Liver (tissue), 9 donors: ENCODE measurements around the gene CABCOCO1. TPM values are rescaled to one million over a fixed set of nuclear protein-coding genes. Genes with fewer than 3 reads are reported as not detected.

Experiments
- DNase-seq: peaks from one replicate; pipeline ENCODE4 v3.0.0-alpha.2; 2017; ENCODE audit warnings: low spot score
- H3K27ac ChIP-seq, 2 donors: one replicate each; pipeline ENCODE4 v1.7.0; 2013; ENCODE audit warnings: inconsistent platforms in 2 of 2, low read length in 2 of 2, control low read depth in 1 of 2, low read depth in 1 of 2, mild to moderate bottlenecking in 1 of 2
- H3K27me3 ChIP-seq, 4 donors: one replicate each; pipeline versions ENCODE4 v1.6.1 to v1.7.0; 2013; ENCODE audit warnings: low read length in 3 of 4, inconsistent platforms in 1 of 4, mild to moderate bottlenecking in 1 of 4, moderate library complexity in 1 of 4; ENCODE audit not compliant: control insufficient read depth in 4 of 4, insufficient read depth in 4 of 4
- H3K36me3 ChIP-seq, 4 donors: one replicate each; pipeline versions ENCODE4 v1.6.1 to v1.7.0; 2013; ENCODE audit warnings: low read length in 3 of 4, mild to moderate bottlenecking in 3 of 4, low read depth in 1 of 4, moderate library complexity in 1 of 4; ENCODE audit not compliant: control insufficient read depth in 4 of 4, insufficient read depth in 3 of 4
- H3K4me1 ChIP-seq, 4 donors: one replicate each; pipeline versions ENCODE4 v1.6.1 to v1.7.0; 2013; ENCODE audit warnings: low read length in 3 of 4, mild to moderate bottlenecking in 3 of 4, moderate library complexity in 1 of 4; ENCODE audit not compliant: control insufficient read depth in 4 of 4, insufficient read depth in 4 of 4
- H3K4me3 ChIP-seq, 3 donors: one replicate each; pipeline versions ENCODE4 v1.6.1 to v1.7.0; 2013; ENCODE audit warnings: low read length in 3 of 3, control low read depth in 1 of 3, low read depth in 1 of 3, mild to moderate bottlenecking in 1 of 3
- H3K9ac ChIP-seq, 2 donors: one replicate each; pipeline ENCODE4 v1.7.0; 2013; ENCODE audit warnings: low read length in 2 of 2, mild to moderate bottlenecking in 2 of 2, moderate library complexity in 2 of 2, control low read depth in 1 of 2, low read depth in 1 of 2
- H3K9me3 ChIP-seq, 4 donors: one replicate each; pipeline versions ENCODE4 v1.6.1 to v1.7.0; 2013; ENCODE audit warnings: low read length in 3 of 4; ENCODE audit not compliant: control insufficient read depth in 4 of 4
- ATF3 ChIP-seq: IDR thresholded peaks from 2 replicates; pipeline ENCODE4 v1.6.1; 2016; ENCODE audit warnings: antibody characterized with exemption
- EGR1 ChIP-seq, 2 donors: IDR thresholded peaks; 2 replicates each; pipeline ENCODE4 v1.6.1; 2016 to 2018; ENCODE audit warnings: antibody characterized with exemption in 2 of 2, low read depth in 2 of 2
- FOXA1 ChIP-seq: IDR thresholded peaks from 2 replicates; pipeline ENCODE4 v1.6.1; 2016; ENCODE audit warnings: antibody characterized with exemption
- FOXA2 ChIP-seq: IDR thresholded peaks from 2 replicates; pipeline ENCODE4 v1.6.1; 2016; ENCODE audit warnings: antibody characterized with exemption
- GABPA ChIP-seq, 2 donors: IDR thresholded peaks in 1 of 2; conservative IDR thresholded peaks in 1 of 2; 2 replicates each; pipeline ENCODE4 v1.6.1; 2016; ENCODE audit warnings: antibody characterized with exemption in 2 of 2, mild to moderate bottlenecking in 1 of 2, moderate library complexity in 1 of 2
- HNF4G ChIP-seq: IDR thresholded peaks from 2 replicates; pipeline ENCODE4 v1.6.1; 2016; ENCODE audit warnings: antibody characterized with exemption
- JUND ChIP-seq, 2 donors: IDR thresholded peaks; 2 replicates each; pipeline ENCODE4 v1.6.1; 2016; ENCODE audit warnings: antibody characterized with exemption in 2 of 2
- NR2F2 ChIP-seq: IDR thresholded peaks from 2 replicates; pipeline ENCODE4 v1.6.1; 2016; ENCODE audit warnings: antibody characterized with exemption
- RAD21 ChIP-seq, 2 donors: IDR thresholded peaks; 2 replicates each; pipeline ENCODE4 v1.6.1; 2016; ENCODE audit warnings: antibody characterized with exemption in 2 of 2, mild to moderate bottlenecking in 2 of 2
- REST ChIP-seq: IDR thresholded peaks from 2 replicates; pipeline ENCODE4 v1.6.1; 2016; ENCODE audit warnings: antibody characterized with exemption, mild to moderate bottlenecking
- RXRA ChIP-seq, 2 donors: IDR thresholded peaks; 2 replicates each; pipeline ENCODE4 v1.6.1; 2017 to 2018; ENCODE audit warnings: antibody characterized with exemption in 2 of 2, mild to moderate bottlenecking in 1 of 2
- SP1 ChIP-seq: IDR thresholded peaks from 2 replicates; pipeline ENCODE4 v1.6.1; 2018; ENCODE audit warnings: antibody characterized with exemption, mild to moderate bottlenecking
- YY1 ChIP-seq: IDR thresholded peaks from 2 replicates; pipeline ENCODE4 v1.6.1; 2016; ENCODE audit warnings: antibody characterized with exemption, mild to moderate bottlenecking
- ZBTB33 ChIP-seq: IDR thresholded peaks from 2 replicates; pipeline ENCODE4 v1.6.1; 2016; ENCODE audit warnings: antibody characterized with exemption
- WGBS: extraction: QIAGEN DNeasy Blood & Tissue Kit; methylation state at CpG from one replicate; pipeline ENCODE4 v1.1.7; 2013; 5-methylcytosine and 5-hydroxymethylcytosine counted together
- polyA plus RNA-seq, 2 donors: library from polyadenylated mRNA; stranded (reverse) in 1 of 2; unstranded in 1 of 2; fragments of 200-250 nt in 1 of 2; fragments of >200 nt in 1 of 2; fragmentation: Nextera tagmentation in 1 of 2; extraction: Ambion mirVana in 1 of 2; gene quantifications; one replicate each; pipeline versions ENCODE4 v1.2.1 to v1.2.3, GENCODE V29; 2013 to 2015
- total RNA-seq, 2 donors: library from RNA; depleted of rRNA; stranded (reverse); fragments of >200 nt; gene quantifications; one replicate each; pipeline ENCODE4 v1.2.3, GENCODE V29; 2014
- TF ChIP-seq, protein P1 (sequence below): fragments of 150-350 bp; IDR thresholded peaks from 2 replicates; pipeline ENCODE4 v1.5.1; 2017; ENCODE audit warnings: improper control_type of control experiment, low read depth, low read length; ENCODE audit not compliant: missing input control
- donor health status: healthy.
- donor health status: healthy.
- donor health status: healthy.
- donor health status: healthy.
- donor health status: healthy.

The CABCOCO1 gene
- total and polyA plus RNA-seq, 4 donors = 0.09 to 0.20 TPM; not detected in 2

DNA sequence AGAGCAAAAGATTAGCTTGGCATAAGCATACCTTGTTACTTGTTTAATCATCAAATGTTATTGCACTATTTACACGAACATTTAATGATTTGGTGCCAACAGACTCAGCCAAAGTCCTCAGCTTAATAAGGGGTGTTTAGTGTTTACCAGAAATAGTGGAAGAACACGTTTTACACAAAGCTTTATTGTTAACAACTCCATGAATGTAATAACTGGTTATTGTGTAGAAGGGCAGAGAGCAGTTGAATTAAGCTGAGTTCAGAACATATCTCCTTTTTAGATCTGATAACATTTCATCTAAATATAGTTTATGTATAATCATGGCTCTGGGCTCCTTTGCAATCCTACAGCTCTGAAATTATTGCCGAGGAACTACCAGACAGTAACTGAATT lies 99.1 kb downstream of the CABCOCO1 start:
- TF ChIP-seq EGR1 (IDR thresholded peaks at IDR 0.05; ENCODE audit: low read depth in 2 of 2) = no peak
- TF ChIP-seq FOXA1 = no peak
- no peak for TF ChIP-seq FOXA2
- TF ChIP-seq RAD21 (IDR thresholded peaks at IDR 0.05) = no peak
- TF ChIP-seq ATF3 = no peak
- no peak for TF ChIP-seq GABPA (IDR thresholded peaks at IDR 0.05 in 1 of 2, conservative IDR thresholded peaks at IDR 0.05 in 1 of 2)
- no peak for TF ChIP-seq REST
- TF ChIP-seq YY1 = no peak
- TF ChIP-seq JUND (IDR thresholded peaks at IDR 0.05) = no peak
- no peak for TF ChIP-seq NR2F2
- no peak for DNase-seq

GRCh38 chr10:61763778-61764177 lies 101.0 kb downstream of the CABCOCO1 start:
- no peak for TF ChIP-seq YY1
- no peak for TF ChIP-seq EGR1 (IDR thresholded peaks at IDR 0.05; ENCODE audit: low read depth in 2 of 2)
- WGBS = 92% methylated on average over 3 of the region's 3 CpGs
- Histone ChIP-seq H3K4me1 (no peaks in the 10 kb centered on the region), H3K27ac (no peak overlapping the region), H3K9me3 (no peaks in the 10 kb centered on the region), H3K36me3 (no peaks in the 10 kb centered on the region), H3K9ac (no peak overlapping the region), H3K27me3 (no peaks in the 10 kb centered on the region), H3K4me3 (no peak overlapping the region)
- DNase-seq = no peak

More for the DNA sequence above, 99.1 kb downstream of the CABCOCO1 start:
- no peaks in the 10 kb centered on the region for H3K27me3 ChIP-seq
- H3K4me1 ChIP-seq = no peaks in the 10 kb centered on the region
- H3K9ac ChIP-seq = no peak overlapping the region
- no peak overlapping the region for H3K27ac ChIP-seq
- no peaks in the 10 kb centered on the region for H3K36me3 ChIP-seq
- H3K4me3 ChIP-seq = no peak overlapping the region
- 54% methylated on average over 3 of the region's 3 CpGs for WGBS
- H3K9me3 ChIP-seq = no peaks in the 10 kb centered on the region

DNA sequence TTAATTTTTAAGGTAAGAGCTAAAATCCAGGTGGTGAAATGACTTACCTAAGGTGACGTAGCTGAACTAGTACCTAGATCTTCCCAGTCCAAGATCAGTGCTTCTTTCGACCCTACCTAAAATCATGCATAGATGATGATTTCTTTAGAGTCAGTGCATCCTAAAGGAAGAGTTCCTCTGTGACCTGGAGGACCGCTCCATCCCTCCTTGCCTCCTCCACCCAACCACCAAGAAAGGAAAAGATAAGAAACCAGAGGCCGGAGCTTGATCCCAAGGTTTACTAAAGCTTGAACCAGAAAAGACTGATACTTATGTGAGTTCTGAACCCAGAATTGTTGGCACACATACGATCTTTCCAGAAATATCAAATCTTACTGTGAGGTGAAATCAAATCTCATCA lies 101.8 kb downstream of the CABCOCO1 start:
- DNase-seq = no peak
- Histone ChIP-seq H3K4me3 (no peak overlapping the region), H3K27ac (no peak overlapping the region), H3K9ac (no peak overlapping the region), H3K36me3 (no peaks in the 10 kb centered on the region), H3K27me3 (no peaks in the 10 kb centered on the region), H3K9me3 (no peaks in the 10 kb centered on the region), H3K4me1 (no peaks in the 10 kb centered on the region)
- 93% methylated on average over 5 of the region's 5 CpGs for WGBS
- TF ChIP-seq FOXA2 = no peak
- no peak for TF ChIP-seq REST
- TF ChIP-seq ATF3 = no peak
- TF ChIP-seq NR2F2 = no peak
- no peak for TF ChIP-seq GABPA (IDR thresholded peaks at IDR 0.05 in 1 of 2, conservative IDR thresholded peaks at IDR 0.05 in 1 of 2)
- no peak for TF ChIP-seq RAD21 (IDR thresholded peaks at IDR 0.05)
- no peak for TF ChIP-seq RXRA (IDR thresholded peaks at IDR 0.05)
- TF ChIP-seq JUND (IDR thresholded peaks at IDR 0.05) = no peak
- TF ChIP-seq, protein P1, sequence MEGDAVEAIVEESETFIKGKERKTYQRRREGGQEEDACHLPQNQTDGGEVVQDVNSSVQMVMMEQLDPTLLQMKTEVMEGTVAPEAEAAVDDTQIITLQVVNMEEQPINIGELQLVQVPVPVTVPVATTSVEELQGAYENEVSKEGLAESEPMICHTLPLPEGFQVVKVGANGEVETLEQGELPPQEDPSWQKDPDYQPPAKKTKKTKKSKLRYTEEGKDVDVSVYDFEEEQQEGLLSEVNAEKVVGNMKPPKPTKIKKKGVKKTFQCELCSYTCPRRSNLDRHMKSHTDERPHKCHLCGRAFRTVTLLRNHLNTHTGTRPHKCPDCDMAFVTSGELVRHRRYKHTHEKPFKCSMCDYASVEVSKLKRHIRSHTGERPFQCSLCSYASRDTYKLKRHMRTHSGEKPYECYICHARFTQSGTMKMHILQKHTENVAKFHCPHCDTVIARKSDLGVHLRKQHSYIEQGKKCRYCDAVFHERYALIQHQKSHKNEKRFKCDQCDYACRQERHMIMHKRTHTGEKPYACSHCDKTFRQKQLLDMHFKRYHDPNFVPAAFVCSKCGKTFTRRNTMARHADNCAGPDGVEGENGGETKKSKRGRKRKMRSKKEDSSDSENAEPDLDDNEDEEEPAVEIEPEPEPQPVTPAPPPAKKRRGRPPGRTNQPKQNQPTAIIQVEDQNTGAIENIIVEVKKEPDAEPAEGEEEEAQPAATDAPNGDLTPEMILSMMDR = no peak
- TF ChIP-seq SP1 = no peak
- TF ChIP-seq HNF4G = no peak
- no peak for TF ChIP-seq ZBTB33
- TF ChIP-seq YY1 = no peak
- no peak for TF ChIP-seq EGR1 (IDR thresholded peaks at IDR 0.05; ENCODE audit: low read depth in 2 of 2)
